Keratinocyte (primary cell): ENCODE results near the gene CARMIL1. TPM values are rescaled to one million over a fixed set of nuclear protein-coding genes. Genes with fewer than 3 reads are reported as not detected.
A peak's percentile ranks its signal among the peaks of the same experiment; 100 is the strongest.

ENCODE experiments used
- DNase-seq: peaks from one replicate; pipeline ENCODE4 v3.0.0-alpha.2; 2011; ENCODE audit warnings: low read depth, missing footprints, low spot score
- FAIRE-seq: peaks from 2 replicates; lab custom pipeline; 2011; peaks lifted over from hg19 to GRCh38; lab: Jason Lieb, UNC
- H2AFZ ChIP-seq: 2 replicates; pipeline ENCODE4 v1.6.0; 2012; ENCODE audit warnings: low read length, control low read depth, inconsistent platforms; ENCODE audit not compliant: control insufficient read depth
- H3K27ac ChIP-seq: 2 replicates; pipeline ENCODE4 v1.5.1; 2011; ENCODE audit warnings: low read length; ENCODE audit not compliant: control insufficient read depth, insufficient read depth
- H3K27me3 ChIP-seq: 3 replicates; pipeline ENCODE4 v1.6.0; 2011; ENCODE audit warnings: low read length; ENCODE audit not compliant: control insufficient read depth, insufficient read depth; ENCODE audit errors: extremely low read depth
- H3K36me3 ChIP-seq, 2 experiments: 2 replicates in 1 of 2; 3 replicates in 1 of 2; pipeline ENCODE4 v1.5.1; 2011; ENCODE audit warnings: low read length in 2 of 2, mild to moderate bottlenecking in 1 of 2; ENCODE audit not compliant: control insufficient read depth in 2 of 2, insufficient read depth in 2 of 2; ENCODE audit errors: extremely low read depth in 1 of 2
- H3K4me1 ChIP-seq: 3 replicates; pipeline ENCODE4 v1.5.1; 2011; ENCODE audit warnings: low read length; ENCODE audit not compliant: control insufficient read depth, insufficient read depth; ENCODE audit errors: extremely low read depth
- H3K4me2 ChIP-seq: 3 replicates; pipeline ENCODE4 v1.6.0; 2011; ENCODE audit warnings: low read depth, low read length; ENCODE audit not compliant: control insufficient read depth, insufficient read depth; ENCODE audit errors: extremely low read depth
- H3K4me3 ChIP-seq, 3 experiments: fragments of 200-600 bp in 1 of 3; sonication (generic) in 1 of 3; 2 replicates in 2 of 3; 3 replicates in 1 of 3; pipeline ENCODE4 v1.5.1; 2011 to 2016; ENCODE audit warnings: low read length in 3 of 3, mild to moderate bottlenecking in 3 of 3, control low read depth in 2 of 3, inconsistent platforms in 1 of 3, low read depth in 1 of 3, mixed read lengths in 1 of 3, mixed run types in 1 of 3, moderate library complexity in 1 of 3; ENCODE audit not compliant: control insufficient read depth in 2 of 3, insufficient read depth in 2 of 3; ENCODE audit errors: extremely low read depth in 1 of 3
- H3K79me2 ChIP-seq: 2 replicates; pipeline ENCODE4 v1.6.0; 2012; ENCODE audit warnings: low read length; ENCODE audit not compliant: control insufficient read depth, insufficient read depth
- H3K9ac ChIP-seq: 3 replicates; pipeline ENCODE4 v1.6.0; 2011; ENCODE audit warnings: low read length; ENCODE audit not compliant: control insufficient read depth, insufficient read depth; ENCODE audit errors: extremely low read depth
- H3K9me1 ChIP-seq: 3 replicates; pipeline ENCODE4 v1.6.0; 2011; ENCODE audit warnings: low read length; ENCODE audit not compliant: control insufficient read depth, insufficient read depth; ENCODE audit errors: extremely low read depth
- H3K9me3 ChIP-seq: 2 replicates; pipeline ENCODE4 v1.5.1; 2012; ENCODE audit warnings: low read depth, low read length; ENCODE audit not compliant: control insufficient read depth
- H4K20me1 ChIP-seq: 3 replicates; pipeline ENCODE4 v1.6.0; 2011; ENCODE audit warnings: low read length; ENCODE audit not compliant: control insufficient read depth, insufficient read depth; ENCODE audit errors: extremely low read depth
- EZH2 ChIP-seq: IDR thresholded peaks from one replicate; pipeline ENCODE4 v1.6.1; 2012; ENCODE audit warnings: inconsistent platforms, mild to moderate bottlenecking, low read length, moderate library complexity
- dilution Hi-C: fragments of 300-500 bp; cut with MboI; formaldehyde crosslinking; loops from one replicate; pipeline ENCODE4 v1.7.0; 2020; ENCODE audit warnings: low sequenced_read_pairs; ENCODE audit not compliant: extremely low pct_ligation_motif_present
- polyA plus RNA-seq, 5 experiments: library from polyadenylated mRNA; depleted of rRNA in 3 of 5; stranded (reverse) in 3 of 5; stranded (forward) in 1 of 5; unstranded in 1 of 5; fragments of >200 nt; gene quantifications; 1 replicate in 1 of 5; 2 replicates in 3 of 5; 3 replicates in 1 of 5; pipeline versions ENCODE4 v1.2.1 to v1.2.3, GENCODE V29; 2011 to 2012; ENCODE audit warnings: missing spikeins in 2 of 5, low read depth in 1 of 5, low replicate concordance in 1 of 5
- TF ChIP-seq, protein P1 (sequence below), 3 experiments: IDR thresholded peaks in 1 of 3; conservative IDR thresholded peaks in 1 of 3; optimal IDR thresholded peaks in 1 of 3; 2 replicates in 2 of 3; 3 replicates in 1 of 3; pipeline versions ENCODE3 to v1.5.1; 2011; ENCODE audit warnings: low read length in 3 of 3, mild to moderate bottlenecking in 3 of 3, moderate library complexity in 2 of 3, control low read depth in 1 of 3, inconsistent platforms in 1 of 3; ENCODE audit not compliant: insufficient read depth in 2 of 3; ENCODE audit errors: extremely low read depth in 1 of 3

Gene CARMIL1
- polyA plus RNA-seq, 1 donor (not counting 4 experiments of a cell fraction or from before 2014, with no cell fraction given): 18.9 TPM

DNA sequence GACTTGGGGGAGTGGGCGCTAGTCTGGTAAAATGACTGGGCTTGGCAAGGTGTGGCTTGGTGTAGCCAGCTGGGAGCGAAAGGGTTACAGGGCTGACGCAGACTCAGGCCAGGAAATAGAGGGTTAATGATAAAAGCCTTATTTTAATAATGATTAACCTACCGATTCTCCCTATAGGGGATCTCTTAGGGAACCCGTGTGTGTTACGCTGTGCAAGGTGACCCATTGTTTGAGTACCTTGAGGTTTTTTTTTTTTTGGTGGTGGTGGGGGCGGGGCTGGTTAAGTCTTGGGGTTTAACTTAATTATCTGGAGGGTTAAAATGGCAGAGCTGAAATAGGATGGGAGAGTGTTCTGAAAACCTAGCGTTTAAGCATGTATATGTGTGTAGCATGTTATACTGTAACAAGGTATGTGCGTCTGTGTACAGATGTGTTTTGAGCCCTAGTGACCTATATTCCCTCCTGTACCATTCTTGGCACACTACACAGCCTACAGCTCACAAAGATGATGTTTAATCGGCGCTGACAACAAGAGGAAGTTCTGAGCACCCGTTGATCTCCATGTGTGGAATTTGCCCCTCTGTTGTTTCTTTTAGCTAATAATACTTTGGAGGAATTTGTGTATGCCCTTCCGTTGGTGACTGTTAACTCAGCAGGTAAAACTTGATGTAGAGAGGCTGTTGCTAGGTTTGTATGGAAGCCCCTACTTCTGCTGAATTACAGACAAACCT is 1.3 kb downstream of the CARMIL1 start:
- Histone ChIP-seq H3K79me2 (peaks cover 37% of the 10 kb centered on the region), H2AFZ (peak overlapping the region; percentile 20), H3K4me3 (peak overlapping the region; percentile 90 to 98 (median 96)), H4K20me1 (no peaks in the 10 kb centered on the region), H3K27me3 (no peaks in the 10 kb centered on the region), H3K4me1 (peaks cover 26% of the 10 kb centered on the region), H3K9me1 (no peaks in the 10 kb centered on the region), H3K4me2 (peak overlapping the region; percentile 87), H3K9ac (peak overlapping the region; percentile 93), H3K36me3 (peaks cover 0 to 4% of the 10 kb centered on the region in 2 experiments), H3K27ac (peak overlapping the region; percentile 91), H3K9me3 (no peaks in the 10 kb centered on the region)
- no peak for TF ChIP-seq EZH2
- TF ChIP-seq, protein P1, sequence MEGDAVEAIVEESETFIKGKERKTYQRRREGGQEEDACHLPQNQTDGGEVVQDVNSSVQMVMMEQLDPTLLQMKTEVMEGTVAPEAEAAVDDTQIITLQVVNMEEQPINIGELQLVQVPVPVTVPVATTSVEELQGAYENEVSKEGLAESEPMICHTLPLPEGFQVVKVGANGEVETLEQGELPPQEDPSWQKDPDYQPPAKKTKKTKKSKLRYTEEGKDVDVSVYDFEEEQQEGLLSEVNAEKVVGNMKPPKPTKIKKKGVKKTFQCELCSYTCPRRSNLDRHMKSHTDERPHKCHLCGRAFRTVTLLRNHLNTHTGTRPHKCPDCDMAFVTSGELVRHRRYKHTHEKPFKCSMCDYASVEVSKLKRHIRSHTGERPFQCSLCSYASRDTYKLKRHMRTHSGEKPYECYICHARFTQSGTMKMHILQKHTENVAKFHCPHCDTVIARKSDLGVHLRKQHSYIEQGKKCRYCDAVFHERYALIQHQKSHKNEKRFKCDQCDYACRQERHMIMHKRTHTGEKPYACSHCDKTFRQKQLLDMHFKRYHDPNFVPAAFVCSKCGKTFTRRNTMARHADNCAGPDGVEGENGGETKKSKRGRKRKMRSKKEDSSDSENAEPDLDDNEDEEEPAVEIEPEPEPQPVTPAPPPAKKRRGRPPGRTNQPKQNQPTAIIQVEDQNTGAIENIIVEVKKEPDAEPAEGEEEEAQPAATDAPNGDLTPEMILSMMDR (optimal IDR thresholded peaks at IDR 0.05 in 1 of 3, IDR thresholded peaks at IDR 0.05 in 1 of 3, conservative IDR thresholded peaks at IDR 0.05 in 1 of 3; ENCODE audit: extremely low read depth in 1 of 3, insufficient read depth in 2 of 3, low read length in 3 of 3): no peak
- DNase-seq (no peak), FAIRE-seq (peak; percentile 77)
- dilution Hi-C loops: no loop called here

DNA sequence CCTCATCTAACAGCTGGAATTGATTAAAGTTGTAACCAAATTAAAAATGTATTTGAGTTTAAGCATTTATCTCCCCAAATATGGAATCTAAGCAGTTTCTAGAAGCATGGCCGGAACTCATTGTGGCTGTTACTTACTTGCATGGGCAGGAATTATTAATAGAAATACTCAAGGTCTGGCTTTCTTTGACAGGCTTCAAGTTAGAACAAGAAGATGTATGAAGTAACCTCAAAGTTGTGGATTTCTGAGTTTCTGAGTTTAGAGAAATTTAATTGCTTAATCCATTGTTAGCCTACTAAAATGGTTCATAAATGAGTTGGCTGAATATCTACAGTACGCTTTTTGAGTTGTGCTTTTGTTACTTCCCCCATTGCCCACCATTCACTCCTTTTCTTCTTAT is 7.7 kb downstream of the CARMIL1 start:
- Histone ChIP-seq H3K4me2 (peak overlapping the region; percentile 36), H3K79me2 (peaks cover 61% of the 10 kb centered on the region), H3K4me1 (peaks cover 31% of the 10 kb centered on the region), H3K9me3 (no peaks in the 10 kb centered on the region), H3K27me3 (no peaks in the 10 kb centered on the region), H3K9me1 (peaks cover 2% of the 10 kb centered on the region), H4K20me1 (no peaks in the 10 kb centered on the region), H3K9ac (no peak overlapping the region), H2AFZ (no peak overlapping the region), H3K36me3 (peaks cover 0 to 14% of the 10 kb centered on the region in 2 experiments), H3K4me3 (peak overlapping the region in 1 of 3 experiments; percentile 12), H3K27ac (no peak overlapping the region)
- dilution Hi-C loops: no loop called here
- TF ChIP-seq, protein P1 (optimal IDR thresholded peaks at IDR 0.05 in 1 of 3, IDR thresholded peaks at IDR 0.05 in 1 of 3, conservative IDR thresholded peaks at IDR 0.05 in 1 of 3; ENCODE audit: extremely low read depth in 1 of 3, insufficient read depth in 2 of 3, low read length in 3 of 3): no peak
- no peak for DNase-seq
- peak; percentile 62 for FAIRE-seq
